ENCODE measurements around the gene CCDC85B. TPM values are rescaled to one million over a fixed set of nuclear protein-coding genes. Genes with fewer than 3 reads are reported as not detected.

CCDC85B gene
- total and polyA plus RNA-seq, 2 of the 8 experiments (the other 6 are each of a cell fraction or from before 2014, with no cell fraction given) = 19.8 to 30.8 TPM

- Histone ChIP-seq H4K8ac (ENCODE audit: extremely low read depth, insufficient read depth, low read length) (peak overlapping the region; percentile 90; the same call in 1 of the 2 replicates), H2AFZ (ENCODE audit: low read length) (peak overlapping the region; percentile 29; the same call in 1 of the 2 replicates), H3K23ac (ENCODE audit: insufficient read length) (no peak overlapping the region), H3K4me1 (replicated peaks in 1 of 4; ENCODE audit: control insufficient read depth in 3 of 4, insufficient read depth in 4 of 4, low read length in 3 of 4) (peaks cover 0 to 24% (median 11%) of the 10 kb centered on the region in 4 experiments; a peak in 5 of 7 replicates), H3K4ac (replicated peaks; ENCODE audit: insufficient read length, low read depth, low read length) (no peak overlapping the region), H3K4me3 (ENCODE audit: extremely low read depth in 1 of 4, insufficient read depth in 2 of 4, low read depth in 3 of 4, low read length in 4 of 4) (peak overlapping the region; percentile 73 to 84 (median 79)), H3K14ac (ENCODE audit: insufficient read length) (no peak overlapping the region), H4K5ac (ENCODE audit: insufficient read length, low read depth, low read length) (no peak overlapping the region), H3K79me2 (ENCODE audit: control insufficient read depth in 1 of 2, insufficient read depth in 2 of 2, low read length in 2 of 2) (peaks cover 0 to 4% of the 10 kb centered on the region in 2 experiments; a peak in 1 of 4 replicates), H3K4me2 (ENCODE audit: insufficient read depth in 1 of 2, low read depth in 2 of 2, low read length in 2 of 2) (peak overlapping the region; percentile 94 to 97), H3K36me3 (ENCODE audit: control insufficient read depth in 2 of 4, insufficient read depth in 4 of 4, low read length in 3 of 4) (peaks cover 8 to 21% (median 18%) of the 10 kb centered on the region in 4 experiments; a peak in 7 of 8 replicates), H3K56ac (replicated peaks; ENCODE audit: insufficient read length, low read depth, low read length) (peak overlapping the region; percentile 59), H4K91ac (replicated peaks; ENCODE audit: insufficient read length, low read length) (peak overlapping the region; percentile 34), H3K79me1 (ENCODE audit: low read depth, low read length) (no peaks in the 10 kb centered on the region), H2BK20ac (ENCODE audit: low read length) (no peak overlapping the region), H3K9me3 (ENCODE audit: insufficient read depth in 2 of 2, low read depth in 1 of 2, low read length in 1 of 2) (no peaks in the 10 kb centered on the region), H2BK12ac (ENCODE audit: low read depth, low read length) (no peak overlapping the region; the same call in 1 of the 2 replicates), H2BK120ac (replicated peaks; ENCODE audit: low read depth, low read length) (no peak overlapping the region), H2BK5ac (ENCODE audit: low read depth, low read length) (peak overlapping the region; percentile 87), H3K27ac (ENCODE audit: low read depth, low read length) (peak overlapping the region; percentile 75; the same call in 1 of the 2 replicates), H2AK5ac (ENCODE audit: low read depth, low read length) (no peak overlapping the region), H4K20me1 (replicated peaks in 1 of 2; ENCODE audit: control insufficient read depth in 1 of 2, insufficient read depth in 2 of 2, low read length in 2 of 2) (peaks cover 7 to 9% of the 10 kb centered on the region in 2 experiments), H3K27me3 (replicated peaks in 1 of 4; ENCODE audit: control insufficient read depth in 3 of 4, extremely low read depth in 1 of 4, insufficient read depth in 3 of 4, low read length in 3 of 4) (peaks cover 0 to 14% (median 8%) of the 10 kb centered on the region in 4 experiments; a peak in 6 of 7 replicates), H3K23me2 (ENCODE audit: low read depth, low read length) (peaks cover 25% of the 10 kb centered on the region), H2BK15ac (ENCODE audit: low read length) (no peak overlapping the region), H3K18ac (ENCODE audit: extremely low read depth, low read length) (peak overlapping the region; percentile 79), H3K9ac (replicated peaks in 1 of 4; ENCODE audit: extremely low read depth in 1 of 4, low read depth in 3 of 4, low read length in 3 of 4) (peak overlapping the region in 3 of 4 experiments; percentile 58 to 71 (median 69); a peak in 5 of 7 replicates)
- TF ChIP-seq MAX (IDR thresholded peaks at IDR 0.05) (peak; percentile 62; the same call in 1 of the 2 replicates), POLR2A (IDR thresholded peaks at IDR 0.05; ENCODE audit: control extremely low read depth in 1 of 2, low read depth in 2 of 2, low read length in 2 of 2) (peak in 1 of 2 experiments; percentile 76; a peak in 1 of 3 replicates), POLR2AphosphoS5 (IDR thresholded peaks at IDR 0.05; ENCODE audit: low read depth, low read length) (0 out of 2 replicates have a peak, but pooled peaks have one; percentile 7), EZH2 (IDR thresholded peaks at IDR 0.05; ENCODE audit: low read depth, low read length, severe bottlenecking) (no peak)
- 5% methylated on average over 23 of the region's 23 CpGs; no CpG with 5 or more reads in 1 of the 2 experiments for WGBS, 2 experiments (ENCODE audit: extremely low coverage in 1 of 2, insufficient coverage in 1 of 2, insufficient read length in 1 of 2, insufficient replicate concordance in 2 of 2, low coverage in 1 of 2, low lambda C conversion rate in 2 of 2, missing lambda C conversion rate in 1 of 2)
- ChIA-PET CTCF (ENCODE audit: partially characterized antibody) (interaction anchor here (0.7 to 19.6 kb wide), 46 partner anchors 10 to 380 kb away, joined by 3 to 283 read pairs (median 6); partner anchors contain the start of genes AP5B1, CFL1, CTSW and EFEMP2), POLR2A (ENCODE audit: partially characterized antibody) (interaction anchor here (0.7 to 39.7 kb wide), 14 partner anchors 13 to 343 kb away, joined by 3 to 1071 read pairs (median 3); partner anchors contain the start of genes CFL1, EFEMP2, KAT5 and MUS81)
- DNase-seq (ENCODE audit: low read depth in 1 of 2, low spot score in 2 of 2) = no peak
- no peak for FAIRE-seq
These were observed 2.7 kb upstream of the CCDC85B start for GRCh38 chr11:65887723-65888162.

Data from H1 (cell line).